Calu3 (cell line): Measurements from ENCODE around the gene SLC12A8. TPM values are rescaled to one million over a fixed set of nuclear protein-coding genes. Genes with fewer than 3 reads are reported as not detected.
A peak's percentile ranks its signal among the peaks of the same experiment; 100 is the strongest.

ENCODE experiments used
- BruUV-seq: library from RNA; stranded (reverse); fragments of 400-500 nt; replicated peaks from 2 replicates; lab custom pipeline; 2021; lab: Mats Ljungman, UMichigan
- CTCF ChIA-PET: fragments of 300-600 bp; sonication (Branson Sonifier 250); formaldehyde crosslinking; loops from one replicate; lab custom pipeline; 2022; ENCODE audit warnings: antibody characterized with exemption; lab: Charles Lee
- DNase-seq: peaks from one replicate; pipeline ENCODE4 v3.0.0; 2022
- H3K27ac Mint-ChIP-seq: one replicate; pipeline ENCODE4 v1.8.0; 2022; ENCODE audit warnings: mixed read lengths; ENCODE audit not compliant: unreplicated experiment
- H3K27me3 Mint-ChIP-seq: one replicate; pipeline ENCODE4 v1.8.0; 2022; ENCODE audit warnings: mixed read lengths; ENCODE audit not compliant: unreplicated experiment
- H3K36me3 Mint-ChIP-seq: one replicate; pipeline ENCODE4 v1.8.0; 2022; ENCODE audit warnings: mild to moderate bottlenecking, moderate library complexity, mixed read lengths; ENCODE audit not compliant: insufficient read depth, unreplicated experiment
- H3K4me1 Mint-ChIP-seq: one replicate; pipeline ENCODE4 v1.8.0; 2022; ENCODE audit warnings: mild to moderate bottlenecking, low read depth, mixed read lengths; ENCODE audit not compliant: unreplicated experiment
- H3K4me3 Mint-ChIP-seq: one replicate; pipeline ENCODE4 v1.8.0; 2022; ENCODE audit warnings: mild to moderate bottlenecking, low read depth, moderate library complexity, mixed read lengths; ENCODE audit not compliant: unreplicated experiment
- H3K9me3 Mint-ChIP-seq: one replicate; pipeline ENCODE4 v1.8.0; 2022; ENCODE audit warnings: low read depth, mixed read lengths; ENCODE audit not compliant: unreplicated experiment
- CTCF ChIP-seq: fragments of 200-600 bp; IDR thresholded peaks from one replicate; pipeline ENCODE4 v1.8.0; 2022; ENCODE audit warnings: antibody characterized with exemption; ENCODE audit not compliant: unreplicated experiment
- intact Hi-C: fragments of 100-400 bp; cut with micrococcal nuclease; formaldehyde crosslinking; loops from one replicate; pipeline ENCODE4 v1.10.0; 2022; ENCODE audit not compliant: unreplicated experiment
- total RNA-seq: library from RNA; stranded (reverse); gene quantifications from 2 replicates; pipeline ENCODE4 v1.2.3, GENCODE V29; 2022

Gene SLC12A8
- total RNA-seq, 1 experiment from 2014 or later: 16.8 TPM

GRCh38 chr3:125151442-125151817 lies 61.1 kb downstream of the SLC12A8 start:
- Mint-ChIP-seq H3K36me3 (no peaks in the 10 kb centered on the region), H3K27ac (no peak overlapping the region), H3K9me3 (no peaks in the 10 kb centered on the region), H3K4me3 (no peak overlapping the region), H3K27me3 (no peaks in the 10 kb centered on the region), H3K4me1 (no peaks in the 10 kb centered on the region)
- CTCF ChIA-PET: no interaction called here
- intact Hi-C loops: loop anchor here (10.0 kb wide), 1 partner anchor 283 kb away; no protein-coding TSS in a partner anchor
- no TSS peak for BruUV-seq
- no peak for DNase-seq
- no peak for TF ChIP-seq CTCF

GRCh38 chr3:125150525-125151441 lies 61.8 kb downstream of the SLC12A8 start:
- CTCF ChIA-PET: interaction anchor here (0.5 to 1.0 kb wide), 5 partner anchors 198 to 488 kb away, joined by 3 to 4 read pairs (median 4); no protein-coding TSS in a partner anchor
- intact Hi-C loops: loop anchor here (10.0 kb wide), 1 partner anchor 284 kb away; no protein-coding TSS in a partner anchor
- BruUV-seq: no TSS peak
- H3K36me3 Mint-ChIP-seq: no peaks in the 10 kb centered on the region
- H3K27me3 Mint-ChIP-seq: no peaks in the 10 kb centered on the region
- DNase-seq: peak; percentile 73
- H3K9me3 Mint-ChIP-seq: no peaks in the 10 kb centered on the region
- no peak overlapping the region for H3K4me3 Mint-ChIP-seq
- H3K4me1 Mint-ChIP-seq: no peaks in the 10 kb centered on the region
- peak; percentile 73 for TF ChIP-seq CTCF
- no peak overlapping the region for H3K27ac Mint-ChIP-seq

GRCh38 chr3:125149462-125149861 lies 63.1 kb downstream of the SLC12A8 start:
- CTCF ChIA-PET: no interaction called here

GRCh38 chr3:125148836-125149235 lies 63.7 kb downstream of the SLC12A8 start:
- TF ChIP-seq CTCF: no peak
- Mint-ChIP-seq H3K4me3 (no peak overlapping the region), H3K27ac (no peak overlapping the region), H3K9me3 (no peaks in the 10 kb centered on the region), H3K36me3 (no peaks in the 10 kb centered on the region), H3K4me1 (no peaks in the 10 kb centered on the region), H3K27me3 (no peaks in the 10 kb centered on the region)
- intact Hi-C loops: no loop called here
- CTCF ChIA-PET: no interaction called here
- DNase-seq: no peak
- BruUV-seq: no TSS peak

More at GRCh38 chr3:125149462-125149861, 63.1 kb downstream of the SLC12A8 start:
- no peak for TF ChIP-seq CTCF
- intact Hi-C loops: no loop called here
- Mint-ChIP-seq H3K9me3 (no peaks in the 10 kb centered on the region), H3K36me3 (no peaks in the 10 kb centered on the region), H3K27me3 (no peaks in the 10 kb centered on the region), H3K4me3 (no peak overlapping the region), H3K27ac (no peak overlapping the region), H3K4me1 (no peaks in the 10 kb centered on the region)
- BruUV-seq: no TSS peak
- DNase-seq: no peak
